Neuronal stem cell (in vitro differentiated cells): Measurements from ENCODE around the gene COPG2.

Experiments
- DNase-seq: peaks from one replicate; pipeline ENCODE4 v3.0.0-alpha.2; 2013; ENCODE audit warnings: low spot score
- H2AFZ ChIP-seq: one replicate; pipeline ENCODE4 v1.6.1; 2013; ENCODE audit warnings: mild to moderate bottlenecking, low read length, inconsistent platforms
- H2AK5ac ChIP-seq: 2 replicates; pipeline ENCODE4 v1.6.1; 2013; ENCODE audit warnings: low read depth, mild to moderate bottlenecking, inconsistent platforms, low read length, moderate library complexity, mixed read lengths
- H2BK120ac ChIP-seq: 2 replicates; pipeline ENCODE4 v1.6.1; 2013; ENCODE audit warnings: low read depth, mild to moderate bottlenecking, inconsistent platforms, low read length, moderate library complexity, mixed read lengths
- H2BK12ac ChIP-seq: one replicate; pipeline ENCODE4 v1.6.1; 2013; ENCODE audit warnings: low read length, inconsistent platforms
- H2BK15ac ChIP-seq: 2 replicates; pipeline ENCODE4 v1.6.1; 2013; ENCODE audit warnings: mild to moderate bottlenecking, low read length, inconsistent platforms, mixed read lengths
- H2BK5ac ChIP-seq: one replicate; pipeline ENCODE4 v1.6.1; 2013; ENCODE audit warnings: inconsistent platforms, mild to moderate bottlenecking, low read length, moderate library complexity
- H3K14ac ChIP-seq: one replicate; pipeline ENCODE4 v1.6.1; 2013; ENCODE audit warnings: low read length, inconsistent platforms
- H3K18ac ChIP-seq: 2 replicates; pipeline ENCODE4 v1.6.1; 2013; ENCODE audit warnings: low read length, inconsistent platforms
- H3K23ac ChIP-seq: 2 replicates; pipeline ENCODE4 v1.6.1; 2013; ENCODE audit warnings: low read depth, mild to moderate bottlenecking, mixed read lengths, low read length, inconsistent platforms; ENCODE audit not compliant: poor library complexity
- H3K27ac ChIP-seq: replicated peaks from 3 replicates; pipeline ENCODE4 v1.5.1; 2013; ENCODE audit warnings: low read length, inconsistent platforms
- H3K27me3 ChIP-seq, 3 experiments: 2 replicates each; pipeline ENCODE4 v1.6.1; 2013; ENCODE audit warnings: low read length in 3 of 3, mild to moderate bottlenecking in 2 of 3, inconsistent platforms in 1 of 3, low read depth in 1 of 3, mixed read lengths in 1 of 3, moderate library complexity in 1 of 3; ENCODE audit not compliant: control insufficient read depth in 3 of 3, insufficient read depth in 3 of 3
- H3K36me3 ChIP-seq, 2 donors: replicated peaks in 1 of 2; 2 replicates each; pipeline ENCODE4 v1.6.1; 2013; ENCODE audit warnings: low read length in 2 of 2; ENCODE audit not compliant: control insufficient read depth in 2 of 2, insufficient read depth in 2 of 2
- H3K4ac ChIP-seq: 2 replicates; pipeline ENCODE4 v1.6.1; 2013; ENCODE audit warnings: inconsistent platforms, mild to moderate bottlenecking, low read length, moderate library complexity
- H3K4me1 ChIP-seq, 2 donors: 1 replicate in 1 of 2; 2 replicates in 1 of 2; pipeline ENCODE4 v1.6.1; 2013; ENCODE audit warnings: low read length in 2 of 2, low read depth in 1 of 2; ENCODE audit not compliant: control insufficient read depth in 2 of 2, insufficient read depth in 1 of 2
- H3K4me2 ChIP-seq: one replicate; pipeline ENCODE4 v1.6.1; 2013; ENCODE audit warnings: mild to moderate bottlenecking, low read length, inconsistent platforms; ENCODE audit not compliant: insufficient read depth, poor library complexity, severe bottlenecking
- H3K4me3 ChIP-seq, 2 donors: 2 replicates each; pipeline ENCODE4 v1.5.1; 2013; ENCODE audit warnings: low read length in 2 of 2, mild to moderate bottlenecking in 2 of 2, inconsistent platforms in 1 of 2, moderate library complexity in 1 of 2
- H3K79me1 ChIP-seq: one replicate; pipeline ENCODE4 v1.6.1; 2013; ENCODE audit warnings: low read depth, mild to moderate bottlenecking, inconsistent platforms, low read length, moderate library complexity
- H3K9ac ChIP-seq: one replicate; pipeline ENCODE4 v1.6.1; 2013; ENCODE audit warnings: mild to moderate bottlenecking, low read depth, low read length, inconsistent platforms; ENCODE audit not compliant: poor library complexity
- H3K9me3 ChIP-seq, 2 donors: replicated peaks in 1 of 2; 2 replicates each; pipeline versions ENCODE3 to v1.6.1; 2013; ENCODE audit warnings: low read length in 2 of 2, mild to moderate bottlenecking in 2 of 2, inconsistent platforms in 1 of 2, low read depth in 1 of 2, mixed read lengths in 1 of 2, moderate library complexity in 1 of 2; ENCODE audit not compliant: control insufficient read depth in 2 of 2, insufficient read depth in 1 of 2
- H4K8ac ChIP-seq: one replicate; pipeline ENCODE4 v1.6.1; 2013; ENCODE audit warnings: low read depth, mild to moderate bottlenecking, inconsistent platforms, low read length, moderate library complexity
- H4K91ac ChIP-seq: one replicate; pipeline ENCODE4 v1.6.1; 2013; ENCODE audit warnings: low read length, low read depth, mild to moderate bottlenecking, inconsistent platforms; ENCODE audit not compliant: poor library complexity
- WGBS, 2 donors: extraction: QIAGEN DNeasy Blood & Tissue Kit; methylation state at CpG; one replicate each; pipeline ENCODE4 v1.1.7; 2013; ENCODE audit warnings: missing lambda C conversion rate in 2 of 2, mixed read lengths in 1 of 2; ENCODE audit not compliant: insufficient read length in 2 of 2, insufficient replicate concordance in 1 of 2; ENCODE audit errors: extremely low coverage in 2 of 2; 5-methylcytosine and 5-hydroxymethylcytosine counted together

Gene COPG2

DNA sequence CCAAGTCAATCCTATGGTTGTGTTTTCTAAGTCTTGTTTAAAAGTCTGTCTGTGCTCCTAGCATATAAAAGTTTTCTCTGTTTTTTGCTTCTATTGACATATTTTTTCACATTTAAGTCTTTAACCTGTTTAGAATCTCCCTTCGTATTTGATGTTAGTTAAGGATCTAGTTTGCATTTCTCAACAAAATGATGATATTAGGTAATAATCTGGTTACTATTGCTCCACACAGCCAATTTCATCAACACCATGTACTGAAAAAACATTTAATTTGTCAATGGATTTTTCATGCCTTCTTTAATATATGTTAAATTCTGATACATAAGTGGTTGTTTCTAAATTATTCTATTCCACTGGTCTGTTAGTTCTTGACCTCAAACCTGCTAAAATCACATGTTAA, 35.3 kb upstream of the COPG2 start:
- Histone ChIP-seq H3K14ac (no peak overlapping the region), H3K27ac (no peak overlapping the region), H3K4me2 (no peak overlapping the region), H3K36me3 (no peaks in the 10 kb centered on the region), H3K18ac (no peak overlapping the region), H3K4me1 (no peaks in the 10 kb centered on the region), H2BK12ac (no peak overlapping the region), H2AFZ (no peak overlapping the region), H3K4ac (no peak overlapping the region), H4K8ac (no peak overlapping the region), H2BK15ac (no peak overlapping the region), H2BK120ac (no peak overlapping the region), H2AK5ac (no peak overlapping the region), H3K9ac (no peak overlapping the region), H3K79me1 (no peaks in the 10 kb centered on the region), H3K23ac (no peak overlapping the region), H3K4me3 (no peak overlapping the region), H3K27me3 (no peaks in the 10 kb centered on the region), H4K91ac (no peak overlapping the region), H3K9me3 (no peaks in the 10 kb centered on the region), H2BK5ac (no peak overlapping the region)
- no CpG with 5 or more reads among the region's 1 CpG for WGBS, 2 donors
- DNase-seq, result no peak

- DNase-seq, result no peak
- Histone ChIP-seq H3K14ac (no peak overlapping the region), H3K27me3 (no peaks in the 10 kb centered on the region), H3K23ac (no peak overlapping the region), H2BK15ac (no peak overlapping the region), H3K9me3 (no peaks in the 10 kb centered on the region), H2BK120ac (no peak overlapping the region), H4K8ac (no peak overlapping the region), H3K4me2 (no peak overlapping the region), H3K4me1 (no peaks in the 10 kb centered on the region), H3K18ac (no peak overlapping the region), H3K27ac (no peak overlapping the region), H2AFZ (no peak overlapping the region), H3K79me1 (no peaks in the 10 kb centered on the region), H2AK5ac (no peak overlapping the region), H3K36me3 (no peaks in the 10 kb centered on the region), H3K9ac (no peak overlapping the region), H3K4me3 (no peak overlapping the region), H4K91ac (no peak overlapping the region), H2BK12ac (no peak overlapping the region), H2BK5ac (no peak overlapping the region), H3K4ac (no peak overlapping the region)
- WGBS, 2 donors, result no CpG with 5 or more reads among the region's 2 CpGs
These were observed 33.1 kb upstream of the COPG2 start for GRCh38 chr7:130701650-130702049.

GRCh38 chr7:130700760-130701159, 32.2 kb upstream of the COPG2 start:
- H3K14ac ChIP-seq, result no peak overlapping the region
- H2AFZ ChIP-seq, result no peak overlapping the region
- no peaks in the 10 kb centered on the region for H3K4me1 ChIP-seq
- H4K91ac ChIP-seq, result no peak overlapping the region
- no peak overlapping the region for H3K4me3 ChIP-seq
- H2BK12ac ChIP-seq, result no peak overlapping the region
- H3K4ac ChIP-seq, result no peak overlapping the region
- no peak overlapping the region for H2BK15ac ChIP-seq
- WGBS, 2 donors, result no CpG with 5 or more reads among the region's 1 CpG
- no peak overlapping the region for H3K23ac ChIP-seq
- no peak overlapping the region for H3K27ac ChIP-seq
- H3K79me1 ChIP-seq, result no peaks in the 10 kb centered on the region
- no peak overlapping the region for H3K4me2 ChIP-seq
- H2BK5ac ChIP-seq, result no peak overlapping the region
- no peak overlapping the region for H2BK120ac ChIP-seq
- no peak overlapping the region for H3K9ac ChIP-seq
- no peaks in the 10 kb centered on the region for H3K27me3 ChIP-seq
- no peaks in the 10 kb centered on the region for H3K36me3 ChIP-seq
- no peak overlapping the region for H4K8ac ChIP-seq
- no peaks in the 10 kb centered on the region for H3K9me3 ChIP-seq
- no peak for DNase-seq
- H2AK5ac ChIP-seq, result no peak overlapping the region
- no peak overlapping the region for H3K18ac ChIP-seq

- no peak overlapping the region for H3K23ac ChIP-seq
- no peak for DNase-seq
- no peak overlapping the region for H3K4ac ChIP-seq
- no CpG with 5 or more reads among the region's 4 CpGs for WGBS, 2 donors
- H3K4me1 ChIP-seq, result no peaks in the 10 kb centered on the region
- no peak overlapping the region for H2BK12ac ChIP-seq
- H3K79me1 ChIP-seq, result no peaks in the 10 kb centered on the region
- H3K9me3 ChIP-seq, result no peaks in the 10 kb centered on the region
- H3K4me2 ChIP-seq, result no peak overlapping the region
- H2BK120ac ChIP-seq, result no peak overlapping the region
- H3K4me3 ChIP-seq, result no peak overlapping the region
- no peaks in the 10 kb centered on the region for H3K36me3 ChIP-seq
- no peak overlapping the region for H3K14ac ChIP-seq
- no peak overlapping the region for H2AFZ ChIP-seq
- H4K91ac ChIP-seq, result no peak overlapping the region
- H4K8ac ChIP-seq, result no peak overlapping the region
- no peak overlapping the region for H3K9ac ChIP-seq
- no peaks in the 10 kb centered on the region for H3K27me3 ChIP-seq
- H2AK5ac ChIP-seq, result no peak overlapping the region
- no peak overlapping the region for H2BK5ac ChIP-seq
- no peak overlapping the region for H3K27ac ChIP-seq
- H3K18ac ChIP-seq, result no peak overlapping the region
- H2BK15ac ChIP-seq, result no peak overlapping the region
These were observed 31.1 kb upstream of the COPG2 start for GRCh38 chr7:130699686-130700085.
